Measurements from ENCODE around the gene APOBEC3A.
"Not testable (repeated sequence)": the region's sequence is repeated elsewhere in the genome, so short reads cannot be mapped to it uniquely, and the experiment has no call there.

Gene APOBEC3A

GRCh38 chr22:38955926-38956325 is 1.5 kb upstream of the APOBEC3A start:
- H3K23ac ChIP-seq (ENCODE audit: low read length), result no peak overlapping the region
- no peak for DNase-seq
- H3K4me1 ChIP-seq (ENCODE audit: control insufficient read depth in 1 of 2, insufficient read depth in 2 of 2, low read length in 2 of 2), result no peaks in the 10 kb centered on the region
- no peak overlapping the region for H3K27ac ChIP-seq (ENCODE audit: low read depth, low read length)
- H3K18ac ChIP-seq (ENCODE audit: low read length), result no peak overlapping the region
- no peak overlapping the region for H3K14ac ChIP-seq (ENCODE audit: low read length)
- no peak overlapping the region for H3K4me3 ChIP-seq (ENCODE audit: low read depth, low read length)
- no peak overlapping the region for H4K91ac ChIP-seq (ENCODE audit: low read depth, low read length)
- no peak overlapping the region for H2BK12ac ChIP-seq (ENCODE audit: low read length)
- WGBS (ENCODE audit: extremely low coverage, insufficient coverage, insufficient read length), result no CpG with 5 or more reads among the region's 3 CpGs
- no peaks in the 10 kb centered on the region for H3K79me1 ChIP-seq (ENCODE audit: low read length)
- no peaks in the 10 kb centered on the region for H3K27me3 ChIP-seq (ENCODE audit: insufficient read depth, low read length)
- H4K12ac ChIP-seq (ENCODE audit: low read depth, low read length), result no peak overlapping the region
- no peaks in the 10 kb centered on the region for H3K36me3 ChIP-seq (ENCODE audit: control insufficient read depth in 1 of 2, insufficient read depth in 2 of 2, low read length in 2 of 2)
- no peak overlapping the region for H2AK5ac ChIP-seq (ENCODE audit: low read length)
- H3K9ac ChIP-seq (ENCODE audit: low read length), result no peak overlapping the region
- H2BK5ac ChIP-seq (ENCODE audit: low read depth, low read length, poor library complexity), result no peak overlapping the region
- H3K4me2 ChIP-seq (ENCODE audit: low read length), result no peak overlapping the region
- H2AFZ ChIP-seq (ENCODE audit: insufficient read depth, low read length, poor library complexity), result no peak overlapping the region
- no peak overlapping the region for H4K8ac ChIP-seq (ENCODE audit: low read depth, low read length)
- no peak overlapping the region for H3K4ac ChIP-seq (ENCODE audit: low read depth, low read length)
- H2BK120ac ChIP-seq (ENCODE audit: insufficient read depth, low read length, poor library complexity), result no peak overlapping the region
- peaks cover 4% of the 10 kb centered on the region for H3K9me3 ChIP-seq (ENCODE audit: insufficient read depth, low read depth, low read length)
- no peaks in the 10 kb centered on the region for H3K79me2 ChIP-seq (ENCODE audit: control insufficient read depth, insufficient read depth, low read length, poor library complexity)

- H2BK120ac ChIP-seq (ENCODE audit: insufficient read depth, low read length, poor library complexity), result no peak overlapping the region
- no peak overlapping the region for H3K27ac ChIP-seq (ENCODE audit: low read depth, low read length)
- WGBS (ENCODE audit: extremely low coverage, insufficient coverage, insufficient read length), result no CpG with 5 or more reads among the region's 5 CpGs
Measured at GRCh38 chr22:38956551-38956950, 858 bp upstream of the APOBEC3A start.

GRCh38 chr22:38957808-38958650 is 620 bp downstream of the APOBEC3A start:
- Histone ChIP-seq H3K79me1 (ENCODE audit: low read length) (no peaks in the 10 kb centered on the region), H3K4me3 (ENCODE audit: low read depth, low read length) (no peak overlapping the region), H2AFZ (ENCODE audit: insufficient read depth, low read length, poor library complexity) (no peak overlapping the region), H2BK120ac (ENCODE audit: insufficient read depth, low read length, poor library complexity) (no peak overlapping the region), H3K9ac (ENCODE audit: low read length) (no peak overlapping the region), H3K27me3 (ENCODE audit: insufficient read depth, low read length) (no peaks in the 10 kb centered on the region), H2AK5ac (ENCODE audit: low read length) (no peak overlapping the region), H2BK12ac (ENCODE audit: low read length) (no peak overlapping the region), H3K79me2 (ENCODE audit: control insufficient read depth, insufficient read depth, low read length, poor library complexity) (no peaks in the 10 kb centered on the region), H4K91ac (ENCODE audit: low read depth, low read length) (no peak overlapping the region), H3K14ac (ENCODE audit: low read length) (no peak overlapping the region), H3K23ac (ENCODE audit: low read length) (no peak overlapping the region), H4K12ac (ENCODE audit: low read depth, low read length) (no peak overlapping the region), H3K36me3 (ENCODE audit: control insufficient read depth in 1 of 2, insufficient read depth in 2 of 2, low read length in 2 of 2) (no peaks in the 10 kb centered on the region), H2BK5ac (ENCODE audit: low read depth, low read length, poor library complexity) (no peak overlapping the region), H3K27ac (ENCODE audit: low read depth, low read length) (no peak overlapping the region), H3K4me1 (ENCODE audit: control insufficient read depth in 1 of 2, insufficient read depth in 2 of 2, low read length in 2 of 2) (no peaks in the 10 kb centered on the region), H3K9me3 (ENCODE audit: insufficient read depth, low read depth, low read length) (peaks cover 4% of the 10 kb centered on the region), H3K4ac (ENCODE audit: low read depth, low read length) (no peak overlapping the region), H4K8ac (ENCODE audit: low read depth, low read length) (no peak overlapping the region), H3K18ac (ENCODE audit: low read length) (no peak overlapping the region), H3K4me2 (ENCODE audit: low read length) (no peak overlapping the region)
- DNase-seq, result no peak
- no CpG with 5 or more reads among the region's 6 CpGs for WGBS (ENCODE audit: extremely low coverage, insufficient coverage, insufficient read length)

More at GRCh38 chr22:38956551-38956950, 858 bp upstream of the APOBEC3A start:
- no peak overlapping the region for H3K23ac ChIP-seq (ENCODE audit: low read length)
- peaks cover 4% of the 10 kb centered on the region for H3K9me3 ChIP-seq (ENCODE audit: insufficient read depth, low read depth, low read length)
- H3K14ac ChIP-seq (ENCODE audit: low read length), result no peak overlapping the region
- H4K8ac ChIP-seq (ENCODE audit: low read depth, low read length), result no peak overlapping the region
- H2BK5ac ChIP-seq (ENCODE audit: low read depth, low read length, poor library complexity), result no peak overlapping the region
- no peak overlapping the region for H2BK12ac ChIP-seq (ENCODE audit: low read length)
- H3K79me1 ChIP-seq (ENCODE audit: low read length), result no peaks in the 10 kb centered on the region
- no peak overlapping the region for H3K18ac ChIP-seq (ENCODE audit: low read length)
- H3K36me3 ChIP-seq (ENCODE audit: control insufficient read depth in 1 of 2, insufficient read depth in 2 of 2, low read length in 2 of 2), result no peaks in the 10 kb centered on the region
- no peaks in the 10 kb centered on the region for H3K27me3 ChIP-seq (ENCODE audit: insufficient read depth, low read length)
- H3K4me2 ChIP-seq (ENCODE audit: low read length), result no peak overlapping the region
- no peaks in the 10 kb centered on the region for H3K79me2 ChIP-seq (ENCODE audit: control insufficient read depth, insufficient read depth, low read length, poor library complexity)
- DNase-seq, result no peak
- no peak overlapping the region for H3K4me3 ChIP-seq (ENCODE audit: low read depth, low read length)
- H2AK5ac ChIP-seq (ENCODE audit: low read length), result no peak overlapping the region
- H3K4ac ChIP-seq (ENCODE audit: low read depth, low read length), result no peak overlapping the region
- no peaks in the 10 kb centered on the region for H3K4me1 ChIP-seq (ENCODE audit: control insufficient read depth in 1 of 2, insufficient read depth in 2 of 2, low read length in 2 of 2)
- H3K9ac ChIP-seq (ENCODE audit: low read length), result no peak overlapping the region
- H4K12ac ChIP-seq (ENCODE audit: low read depth, low read length), result no peak overlapping the region
- H2AFZ ChIP-seq (ENCODE audit: insufficient read depth, low read length, poor library complexity), result no peak overlapping the region
- no peak overlapping the region for H4K91ac ChIP-seq (ENCODE audit: low read depth, low read length)

- H3K23ac ChIP-seq (ENCODE audit: low read length); H3K79me1 ChIP-seq (ENCODE audit: low read length); H2AFZ ChIP-seq (ENCODE audit: insufficient read depth, low read length, poor library complexity); H3K79me2 ChIP-seq (ENCODE audit: control insufficient read depth, insufficient read depth, low read length, poor library complexity); H3K18ac ChIP-seq (ENCODE audit: low read length); H2BK12ac ChIP-seq (ENCODE audit: low read length); H2BK5ac ChIP-seq (ENCODE audit: low read depth, low read length, poor library complexity); H3K4ac ChIP-seq (ENCODE audit: low read depth, low read length); H3K36me3 ChIP-seq (ENCODE audit: control insufficient read depth in 1 of 2, insufficient read depth in 2 of 2, low read length in 2 of 2); H3K27ac ChIP-seq (ENCODE audit: low read depth, low read length); H3K27me3 ChIP-seq (ENCODE audit: insufficient read depth, low read length); H3K4me2 ChIP-seq (ENCODE audit: low read length); H3K9me3 ChIP-seq (ENCODE audit: insufficient read depth, low read depth, low read length); H4K12ac ChIP-seq (ENCODE audit: low read depth, low read length); H3K4me1 ChIP-seq (ENCODE audit: control insufficient read depth in 1 of 2, insufficient read depth in 2 of 2, low read length in 2 of 2); H2AK5ac ChIP-seq (ENCODE audit: low read length); H3K4me3 ChIP-seq (ENCODE audit: low read depth, low read length); DNase-seq; H3K9ac ChIP-seq (ENCODE audit: low read length); H4K8ac ChIP-seq (ENCODE audit: low read depth, low read length); H4K91ac ChIP-seq (ENCODE audit: low read depth, low read length); H2BK120ac ChIP-seq (ENCODE audit: insufficient read depth, low read length, poor library complexity); H3K14ac ChIP-seq (ENCODE audit: low read length): not testable (repeated sequence)
Measured at GRCh38 chr22:38958651-38958943, 1.2 kb downstream of the APOBEC3A start.

Data from trophoblast cell (in vitro differentiated cells and primary cell).